Measurements from ENCODE around the gene TADA2A.

The TADA2A gene

DNA sequence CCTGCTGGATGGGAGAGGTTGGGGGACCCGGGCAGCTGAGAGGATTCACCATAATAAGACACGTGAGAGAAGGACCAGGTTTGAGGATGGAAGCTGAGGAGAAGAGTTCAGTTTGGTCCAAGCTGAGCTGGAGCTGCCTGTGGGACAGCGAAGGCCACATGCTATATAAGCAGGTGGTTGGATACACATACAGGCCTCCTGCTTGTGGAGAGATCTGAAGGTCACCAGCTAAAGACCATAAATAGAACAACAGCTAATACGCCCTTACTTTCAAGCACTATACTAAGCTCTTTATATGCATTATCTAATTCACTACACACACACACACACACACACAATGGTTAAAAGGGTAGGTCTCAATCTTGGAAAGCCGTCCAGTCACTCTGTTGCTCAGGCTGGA is 115.1 kb downstream of the TADA2A start:
- DNase-seq (ENCODE audit: low read depth in 2 of 2), result no peak

DNA sequence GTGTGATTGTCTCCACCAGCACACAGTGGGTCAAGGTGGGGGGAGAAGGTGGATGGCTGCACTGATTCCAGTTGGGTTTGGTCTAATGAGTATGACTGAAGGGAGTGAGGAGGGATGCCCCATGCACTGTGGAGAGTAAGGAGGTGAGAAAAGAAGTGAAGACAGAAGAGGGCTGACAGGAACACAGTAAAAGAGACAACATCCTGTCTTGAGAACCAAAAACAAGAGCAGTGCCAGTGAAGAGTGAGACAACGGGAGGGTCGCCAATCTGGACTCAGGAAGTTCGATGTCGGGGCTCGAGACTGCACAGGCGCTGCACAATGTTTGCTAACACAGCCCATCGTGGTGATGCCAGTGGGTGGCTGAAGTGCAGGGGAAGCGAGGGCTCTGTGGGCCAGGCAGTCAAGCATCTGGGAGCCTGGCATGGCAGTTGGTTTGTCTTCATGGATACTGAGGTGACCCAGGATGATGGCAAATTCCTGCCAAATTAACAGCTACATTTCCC is 117.1 kb downstream of the TADA2A start:
- DNase-seq (ENCODE audit: low read depth in 2 of 2), result no peak

DNA sequence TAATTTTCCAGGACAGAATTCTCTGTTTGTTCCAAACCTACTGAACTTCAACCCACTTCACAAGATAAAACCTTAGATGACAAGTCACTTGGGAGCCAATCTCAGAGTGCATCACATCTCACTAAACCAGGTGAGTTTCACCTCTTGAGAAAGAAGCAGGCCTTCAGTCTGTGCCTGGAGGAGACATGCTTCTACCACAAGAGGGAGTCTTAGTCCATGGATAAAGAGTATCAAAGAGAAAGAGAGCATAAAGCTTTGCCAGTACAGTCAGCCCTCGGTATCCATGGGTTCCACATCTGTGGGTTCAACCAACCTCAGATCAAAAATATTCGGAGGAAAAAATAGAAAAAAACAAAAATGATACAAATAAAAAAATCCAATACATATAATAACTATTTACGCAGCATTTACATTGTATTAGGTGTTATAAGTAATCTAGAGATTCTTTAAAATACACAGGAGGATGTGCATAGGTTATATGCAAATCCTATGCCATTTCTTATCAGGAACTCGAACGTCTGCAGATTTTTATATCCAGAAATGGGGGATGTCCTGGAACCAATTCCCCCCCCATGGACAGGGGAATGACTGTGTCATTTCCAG is 120.7 kb downstream of the TADA2A start:
- no peak for DNase-seq (ENCODE audit: low read depth in 2 of 2)
